ENCODE results near the gene SCFD2.

Gene SCFD2

GRCh38 chr4:52825460-52826090, 540.3 kb downstream of the SCFD2 start:
- TF ChIP-seq CTCF (IDR thresholded peaks at IDR 0.05; ENCODE audit: low read depth, low read length, missing control alignments): no peak
- Histone ChIP-seq H3K36me3 (replicated peaks) (no peaks in the 10 kb centered on the region), H3K27me3 (replicated peaks) (no peaks in the 10 kb centered on the region), H3K4me3 (ENCODE audit: low read depth, low read length) (no peak overlapping the region), H3K27ac (no peak overlapping the region)
- DNase-seq: no peak
- in situ Hi-C loops (cut with HindIII; ENCODE audit: low pct_ligation_motif_present, low sequenced_read_pairs): no loop called here

- no peak overlapping the region for H3K27ac ChIP-seq
- no peak for TF ChIP-seq CTCF (IDR thresholded peaks at IDR 0.05; ENCODE audit: low read depth, low read length, missing control alignments)
- no peaks in the 10 kb centered on the region for H3K27me3 ChIP-seq (replicated peaks)
- DNase-seq: no peak
- in situ Hi-C loops (cut with HindIII; ENCODE audit: low pct_ligation_motif_present, low sequenced_read_pairs): no loop called here
- H3K36me3 ChIP-seq (replicated peaks): no peaks in the 10 kb centered on the region
- no peak overlapping the region for H3K4me3 ChIP-seq (ENCODE audit: low read depth, low read length)
These were observed 541.0 kb downstream of the SCFD2 start for GRCh38 chr4:52824603-52825459.

DNA sequence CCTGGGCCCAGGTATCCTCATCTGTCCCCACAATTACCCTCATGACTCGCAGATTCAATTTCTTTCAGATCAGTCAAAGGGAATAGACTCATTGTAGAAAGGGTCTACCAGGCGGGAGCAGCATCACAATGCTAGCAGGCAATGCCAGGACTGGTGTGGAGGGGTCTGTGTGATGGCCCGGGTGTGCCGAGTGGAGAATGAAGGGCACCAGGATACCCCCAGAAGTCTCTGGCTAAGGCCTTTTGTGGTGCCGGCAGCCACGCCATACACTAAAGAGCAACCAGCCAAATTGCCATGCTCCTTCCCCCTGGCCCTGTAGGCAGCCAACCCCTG, 541.6 kb downstream of the SCFD2 start:
- in situ Hi-C loops (cut with HindIII; ENCODE audit: low pct_ligation_motif_present, low sequenced_read_pairs): no loop called here

GRCh38 chr4:52823702-52824092, 542.2 kb downstream of the SCFD2 start:
- in situ Hi-C loops (cut with HindIII; ENCODE audit: low pct_ligation_motif_present, low sequenced_read_pairs): no loop called here
- H3K36me3 ChIP-seq (replicated peaks): no peaks in the 10 kb centered on the region

More for the DNA sequence above, 541.6 kb downstream of the SCFD2 start:
- no peak overlapping the region for H3K27ac ChIP-seq
- H3K36me3 ChIP-seq (replicated peaks): no peaks in the 10 kb centered on the region
- DNase-seq: no peak
- TF ChIP-seq CTCF (IDR thresholded peaks at IDR 0.05; ENCODE audit: low read depth, low read length, missing control alignments): no peak
- H3K27me3 ChIP-seq (replicated peaks): no peaks in the 10 kb centered on the region
- no peak overlapping the region for H3K4me3 ChIP-seq (ENCODE audit: low read depth, low read length)

More at GRCh38 chr4:52823702-52824092, 542.2 kb downstream of the SCFD2 start:
- no peaks in the 10 kb centered on the region for H3K27me3 ChIP-seq (replicated peaks)
- DNase-seq: no peak
- H3K4me3 ChIP-seq (ENCODE audit: low read depth, low read length): no peak overlapping the region
- no peak for TF ChIP-seq CTCF (IDR thresholded peaks at IDR 0.05; ENCODE audit: low read depth, low read length, missing control alignments)
- no peak overlapping the region for H3K27ac ChIP-seq
